Measurements from ENCODE around the gene MADD. TPM values are rescaled to one million over a fixed set of nuclear protein-coding genes. Genes with fewer than 3 reads are reported as not detected.
"Not testable (repeated sequence)": the region's sequence is repeated elsewhere in the genome, so short reads cannot be mapped to it uniquely, and the experiment has no call there.

Gene MADD
- total RNA-seq, 2 experiments from 2014 or later: 58.2 to 62.1 TPM

- H3K4me1 Mint-ChIP-seq (ENCODE audit: low read depth): no peaks in the 10 kb centered on the region
- ChIA-PET CTCF (interaction anchor here (1.0 kb wide), 1 partner anchor 46 kb away, joined by 4 read pairs; no protein-coding TSS in a partner anchor), POLR2A (no interaction called here)
- no peaks in the 10 kb centered on the region for H3K27me3 Mint-ChIP-seq
- intact Hi-C loops (cut with micrococcal nuclease): no loop called here
- H3K9me3 Mint-ChIP-seq: no peaks in the 10 kb centered on the region
- no peak overlapping the region for H3K4me3 Mint-ChIP-seq
- no peak overlapping the region for H3K27ac Mint-ChIP-seq
- H3K36me3 Mint-ChIP-seq: peaks cover 12% of the 10 kb centered on the region
- DNase-seq: no peak
Observed at GRCh38 chr11:47327949-47328348, 58.0 kb downstream of the MADD start.

- no peaks in the 10 kb centered on the region for H3K4me1 Mint-ChIP-seq (ENCODE audit: low read depth)
- no peak overlapping the region for H3K4me3 Mint-ChIP-seq
- no peaks in the 10 kb centered on the region for H3K27me3 Mint-ChIP-seq
- H3K9me3 Mint-ChIP-seq: no peaks in the 10 kb centered on the region
- CTCF ChIA-PET: no interaction called here
- no peak for DNase-seq
- POLR2A ChIA-PET: no interaction called here
- peaks cover 12% of the 10 kb centered on the region for H3K36me3 Mint-ChIP-seq
- H3K27ac Mint-ChIP-seq: no peak overlapping the region
- intact Hi-C loops (cut with micrococcal nuclease): no loop called here
Observed at GRCh38 chr11:47328449-47329390, 58.8 kb downstream of the MADD start.

- intact Hi-C loops (cut with micrococcal nuclease): no loop called here
- Mint-ChIP-seq H3K4me3 (no peak overlapping the region), H3K9me3 (no peaks in the 10 kb centered on the region), H3K4me1 (ENCODE audit: low read depth) (no peaks in the 10 kb centered on the region), H3K36me3 (peaks cover 12% of the 10 kb centered on the region), H3K27ac (no peak overlapping the region), H3K27me3 (no peaks in the 10 kb centered on the region)
- ChIA-PET CTCF (no interaction called here), POLR2A (no interaction called here)
- DNase-seq: no peak
Observed at GRCh38 chr11:47329431-47329986, 59.6 kb downstream of the MADD start.

- peak overlapping the region; percentile 5 for H3K27ac Mint-ChIP-seq
- no peaks in the 10 kb centered on the region for H3K4me1 Mint-ChIP-seq (ENCODE audit: low read depth)
- no peak overlapping the region for H3K4me3 Mint-ChIP-seq
- intact Hi-C loops (cut with micrococcal nuclease): no loop called here
- no peak for DNase-seq
- CTCF ChIA-PET: no interaction called here
- peaks cover 8% of the 10 kb centered on the region for H3K36me3 Mint-ChIP-seq
- POLR2A ChIA-PET: no interaction called here
- H3K27me3 Mint-ChIP-seq: no peaks in the 10 kb centered on the region
- no peaks in the 10 kb centered on the region for H3K9me3 Mint-ChIP-seq
Observed at GRCh38 chr11:47329987-47330931, 60.3 kb downstream of the MADD start.

- Mint-ChIP-seq H3K9me3 (no peaks in the 10 kb centered on the region), H3K4me1 (ENCODE audit: low read depth) (no peaks in the 10 kb centered on the region), H3K4me3 (no peak overlapping the region), H3K27ac (no peak overlapping the region), H3K27me3 (no peaks in the 10 kb centered on the region), H3K36me3 (peaks cover 5% of the 10 kb centered on the region)
- POLR2A ChIA-PET: no interaction called here
- DNase-seq: no peak
- CTCF ChIA-PET: no interaction called here
- intact Hi-C loops (cut with micrococcal nuclease): no loop called here
Observed at GRCh38 chr11:47331454-47332302, 61.7 kb downstream of the MADD start.

- ChIA-PET CTCF (no interaction called here), POLR2A (no interaction called here)
- Mint-ChIP-seq H3K27ac (no peak overlapping the region), H3K27me3 (no peaks in the 10 kb centered on the region), H3K4me3 (no peak overlapping the region), H3K4me1 (ENCODE audit: low read depth) (no peaks in the 10 kb centered on the region), H3K36me3 (peaks cover 2% of the 10 kb centered on the region), H3K9me3 (no peaks in the 10 kb centered on the region)
- intact Hi-C loops (cut with micrococcal nuclease): no loop called here
- DNase-seq: no peak
Observed at GRCh38 chr11:47332303-47332711, 62.4 kb downstream of the MADD start.

- Mint-ChIP-seq H3K9me3 (no peaks in the 10 kb centered on the region), H3K4me1 (ENCODE audit: low read depth) (no peaks in the 10 kb centered on the region), H3K4me3 (no peak overlapping the region), H3K27me3 (no peaks in the 10 kb centered on the region), H3K36me3 (peaks cover under 1% of the 10 kb centered on the region), H3K27ac (no peak overlapping the region)
- CTCF ChIA-PET: no interaction called here
- POLR2A ChIA-PET: no interaction called here
- intact Hi-C loops (cut with micrococcal nuclease): no loop called here
- no peak for DNase-seq
Observed at GRCh38 chr11:47332791-47333525, 63.0 kb downstream of the MADD start.

- no peaks in the 10 kb centered on the region for H3K27me3 Mint-ChIP-seq
- ChIA-PET CTCF (no interaction called here), POLR2A (no interaction called here)
- no peak for DNase-seq
- H3K4me3 Mint-ChIP-seq: no peak overlapping the region
- H3K9me3 Mint-ChIP-seq: no peaks in the 10 kb centered on the region
- intact Hi-C loops (cut with micrococcal nuclease): no loop called here
- H3K4me1 Mint-ChIP-seq (ENCODE audit: low read depth): no peaks in the 10 kb centered on the region
- H3K27ac Mint-ChIP-seq: no peak overlapping the region
- H3K36me3 Mint-ChIP-seq: no peaks in the 10 kb centered on the region
Observed at GRCh38 chr11:47333526-47333845, 63.6 kb downstream of the MADD start.

- no peaks in the 10 kb centered on the region for H3K36me3 Mint-ChIP-seq
- H3K4me3 Mint-ChIP-seq: no peak overlapping the region
- H3K27me3 Mint-ChIP-seq: no peaks in the 10 kb centered on the region
- no peaks in the 10 kb centered on the region for H3K4me1 Mint-ChIP-seq (ENCODE audit: low read depth)
- ChIA-PET POLR2A (no interaction called here), CTCF (no interaction called here)
- H3K9me3 Mint-ChIP-seq: no peaks in the 10 kb centered on the region
- no peak overlapping the region for H3K27ac Mint-ChIP-seq
- intact Hi-C loops (cut with micrococcal nuclease): no loop called here
- no peak for DNase-seq
Observed at GRCh38 chr11:47333886-47334443, 64.0 kb downstream of the MADD start.

- H3K9me3 Mint-ChIP-seq; DNase-seq; H3K27ac Mint-ChIP-seq; H3K4me1 Mint-ChIP-seq (ENCODE audit: low read depth); CTCF ChIA-PET; H3K4me3 Mint-ChIP-seq; H3K27me3 Mint-ChIP-seq; intact Hi-C loops (cut with micrococcal nuclease); H3K36me3 Mint-ChIP-seq; POLR2A ChIA-PET: not testable (repeated sequence)
Observed at GRCh38 chr11:47334699-47335411, 64.9 kb downstream of the MADD start.

GRCh38 chr11:47335733-47336132 is 65.8 kb downstream of the MADD start:
- no peak overlapping the region for H3K27ac Mint-ChIP-seq
- DNase-seq: no peak
- H3K4me1 Mint-ChIP-seq (ENCODE audit: low read depth): no peaks in the 10 kb centered on the region
- no peaks in the 10 kb centered on the region for H3K36me3 Mint-ChIP-seq
- ChIA-PET CTCF (no interaction called here), POLR2A (no interaction called here)
- intact Hi-C loops (cut with micrococcal nuclease): no loop called here
- no peaks in the 10 kb centered on the region for H3K9me3 Mint-ChIP-seq
- no peaks in the 10 kb centered on the region for H3K27me3 Mint-ChIP-seq
- H3K4me3 Mint-ChIP-seq: no peak overlapping the region

All from activated CD4-positive, alpha-beta memory T cell treated with anti-CD3 and anti-CD28 coated beads for 36 hours (primary cell).